ENCODE results near the gene YARS1.

DNA sequence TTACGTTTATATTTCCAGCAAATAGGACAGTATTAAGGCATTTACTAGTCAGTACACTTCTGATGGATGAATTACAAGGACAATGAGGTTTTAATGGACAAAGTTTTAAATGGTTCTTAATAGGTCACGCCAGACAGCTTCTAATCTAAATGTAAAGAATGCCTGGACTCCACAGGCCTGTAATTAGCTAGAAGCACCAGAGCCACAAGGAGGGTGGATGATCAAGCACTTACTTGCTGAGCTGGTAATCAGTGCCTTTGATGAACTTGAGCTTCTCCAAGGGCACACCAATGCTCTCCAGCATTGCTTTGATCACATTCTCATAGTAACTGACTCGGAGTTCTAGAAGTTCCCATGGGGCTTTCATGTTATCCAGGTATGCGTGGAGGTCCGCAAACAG lies 6.8 kb downstream of the YARS1 start:
- TF ChIP-seq, protein P1, sequence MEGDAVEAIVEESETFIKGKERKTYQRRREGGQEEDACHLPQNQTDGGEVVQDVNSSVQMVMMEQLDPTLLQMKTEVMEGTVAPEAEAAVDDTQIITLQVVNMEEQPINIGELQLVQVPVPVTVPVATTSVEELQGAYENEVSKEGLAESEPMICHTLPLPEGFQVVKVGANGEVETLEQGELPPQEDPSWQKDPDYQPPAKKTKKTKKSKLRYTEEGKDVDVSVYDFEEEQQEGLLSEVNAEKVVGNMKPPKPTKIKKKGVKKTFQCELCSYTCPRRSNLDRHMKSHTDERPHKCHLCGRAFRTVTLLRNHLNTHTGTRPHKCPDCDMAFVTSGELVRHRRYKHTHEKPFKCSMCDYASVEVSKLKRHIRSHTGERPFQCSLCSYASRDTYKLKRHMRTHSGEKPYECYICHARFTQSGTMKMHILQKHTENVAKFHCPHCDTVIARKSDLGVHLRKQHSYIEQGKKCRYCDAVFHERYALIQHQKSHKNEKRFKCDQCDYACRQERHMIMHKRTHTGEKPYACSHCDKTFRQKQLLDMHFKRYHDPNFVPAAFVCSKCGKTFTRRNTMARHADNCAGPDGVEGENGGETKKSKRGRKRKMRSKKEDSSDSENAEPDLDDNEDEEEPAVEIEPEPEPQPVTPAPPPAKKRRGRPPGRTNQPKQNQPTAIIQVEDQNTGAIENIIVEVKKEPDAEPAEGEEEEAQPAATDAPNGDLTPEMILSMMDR (IDR thresholded peaks at IDR 0.05), result no peak
- no peak for TF ChIP-seq ZFX (IDR thresholded peaks at IDR 0.05; ENCODE audit: borderline replicate concordance)

Data from 22Rv1 (cell line).